Testis (tissue), 3 donors: Measurements from ENCODE around the gene SPIRE2. TPM values are rescaled to one million over a fixed set of nuclear protein-coding genes. Genes with fewer than 3 reads are reported as not detected.

Experiments
- DNase-seq: peaks from one replicate; pipeline ENCODE4 v3.0.0-alpha.2; 2019
- H3K27ac ChIP-seq, 2 donors: fragments of 200-600 bp; sonication (generic); one replicate each; pipeline ENCODE4 v1.5.1; 2019
- H3K27me3 ChIP-seq: fragments of 200-600 bp; sonication (generic); one replicate; pipeline ENCODE4 v1.5.1; 2019
- H3K36me3 ChIP-seq: fragments of 200-600 bp; sonication (generic); one replicate; pipeline ENCODE4 v1.5.1; 2017; ENCODE audit warnings: low read depth; ENCODE audit errors: missing control alignments
- H3K4me1 ChIP-seq: fragments of 200-600 bp; sonication (generic); one replicate; pipeline ENCODE4 v1.5.1; 2019
- H3K4me3 ChIP-seq, 2 donors: fragments of 200-600 bp; sonication (generic); one replicate each; pipeline ENCODE4 v1.5.1; 2017 to 2019
- H3K9me3 ChIP-seq: fragments of 200-600 bp; sonication (generic); one replicate; pipeline ENCODE4 v1.5.1; 2017
- POLR2A ChIP-seq: fragments of 450-650 bp; IDR thresholded peaks from one replicate; pipeline ENCODE4 v1.6.1; 2017; ENCODE audit warnings: antibody characterized with exemption, mild to moderate bottlenecking, moderate library complexity
- WGBS, 2 donors: methylation state at CpG; one replicate each; pipeline ENCODE4 v1.1.5; 2018; 5-methylcytosine and 5-hydroxymethylcytosine counted together
- intact Hi-C: fragments of 100-400 bp; cut with DNase I; formaldehyde crosslinking; loops from one replicate; pipeline ENCODE4 v1.15.1; 2023; ENCODE audit warnings: low total_unique reads
- polyA plus RNA-seq: library from polyadenylated mRNA; stranded (reverse); fragments of 350-450 nt; fragmentation: Illumina TruSeq; extraction: RNeasy Lipid Tissue Mini Kit (QIAGEN cat#74804); gene quantifications from one replicate; pipeline ENCODE4 v1.2.3, GENCODE V29; 2014; ENCODE audit warnings: low read depth, low replicate concordance; ENCODE audit not compliant: insufficient read depth
- total RNA-seq, 2 donors: library from RNA; depleted of rRNA; stranded (reverse); fragments of >200 nt; gene quantifications; one replicate each; pipeline ENCODE4 v1.2.3, GENCODE V29; 2016
- TF ChIP-seq, protein P1 (sequence below), 3 experiments: fragments of 450-650 bp in 2 of 3; fragments of 200-600 bp in 1 of 3; sonication (generic) in 1 of 3; IDR thresholded peaks; one replicate each; pipeline ENCODE4 v1.5.1; 2016 to 2019; ENCODE audit warnings: antibody characterized with exemption in 3 of 3, mild to moderate bottlenecking in 2 of 3, moderate library complexity in 1 of 3

The SPIRE2 gene
- total and polyA plus RNA-seq, 3 donors from 2014 or later: 11.5 to 31.3 (median 20.9) TPM

DNA sequence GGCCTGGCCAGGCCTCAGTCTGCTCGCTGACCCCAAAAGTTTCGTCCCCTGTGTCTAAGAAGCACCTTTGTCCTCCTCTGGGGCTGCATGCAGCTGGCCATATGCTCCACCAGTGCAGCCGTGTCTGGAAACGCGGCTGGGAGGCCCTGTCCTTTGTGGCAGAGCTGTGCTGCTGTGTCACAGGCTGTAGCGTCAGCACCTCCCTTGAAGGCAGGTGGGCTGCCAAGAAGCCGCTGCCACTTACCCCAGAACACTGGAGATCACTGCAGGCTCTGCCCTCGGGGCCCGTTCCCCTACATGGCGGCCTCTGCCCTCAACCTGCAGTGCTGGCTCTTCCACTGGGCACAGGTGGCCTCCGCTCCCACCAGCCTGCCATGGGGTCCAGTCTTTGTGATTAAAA is 74.7 kb downstream of the SPIRE2 start:
- no peak overlapping the region for H3K4me3 ChIP-seq
- H3K36me3 ChIP-seq: no peaks in the 10 kb centered on the region
- no peak for TF ChIP-seq POLR2A
- TF ChIP-seq, protein P1, sequence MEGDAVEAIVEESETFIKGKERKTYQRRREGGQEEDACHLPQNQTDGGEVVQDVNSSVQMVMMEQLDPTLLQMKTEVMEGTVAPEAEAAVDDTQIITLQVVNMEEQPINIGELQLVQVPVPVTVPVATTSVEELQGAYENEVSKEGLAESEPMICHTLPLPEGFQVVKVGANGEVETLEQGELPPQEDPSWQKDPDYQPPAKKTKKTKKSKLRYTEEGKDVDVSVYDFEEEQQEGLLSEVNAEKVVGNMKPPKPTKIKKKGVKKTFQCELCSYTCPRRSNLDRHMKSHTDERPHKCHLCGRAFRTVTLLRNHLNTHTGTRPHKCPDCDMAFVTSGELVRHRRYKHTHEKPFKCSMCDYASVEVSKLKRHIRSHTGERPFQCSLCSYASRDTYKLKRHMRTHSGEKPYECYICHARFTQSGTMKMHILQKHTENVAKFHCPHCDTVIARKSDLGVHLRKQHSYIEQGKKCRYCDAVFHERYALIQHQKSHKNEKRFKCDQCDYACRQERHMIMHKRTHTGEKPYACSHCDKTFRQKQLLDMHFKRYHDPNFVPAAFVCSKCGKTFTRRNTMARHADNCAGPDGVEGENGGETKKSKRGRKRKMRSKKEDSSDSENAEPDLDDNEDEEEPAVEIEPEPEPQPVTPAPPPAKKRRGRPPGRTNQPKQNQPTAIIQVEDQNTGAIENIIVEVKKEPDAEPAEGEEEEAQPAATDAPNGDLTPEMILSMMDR (IDR thresholded peaks at IDR 0.05): no peak
- no peak for DNase-seq
- whole genome bisulfite sequencing, 2 donors: 60 to 74% methylated on average over 1 to 10 of the region's 11 CpGs
- H3K27me3 ChIP-seq: no peaks in the 10 kb centered on the region
- no peaks in the 10 kb centered on the region for H3K9me3 ChIP-seq
- H3K27ac ChIP-seq: no peak overlapping the region
- intact Hi-C loops: no loop called here
- no peaks in the 10 kb centered on the region for H3K4me1 ChIP-seq

DNA sequence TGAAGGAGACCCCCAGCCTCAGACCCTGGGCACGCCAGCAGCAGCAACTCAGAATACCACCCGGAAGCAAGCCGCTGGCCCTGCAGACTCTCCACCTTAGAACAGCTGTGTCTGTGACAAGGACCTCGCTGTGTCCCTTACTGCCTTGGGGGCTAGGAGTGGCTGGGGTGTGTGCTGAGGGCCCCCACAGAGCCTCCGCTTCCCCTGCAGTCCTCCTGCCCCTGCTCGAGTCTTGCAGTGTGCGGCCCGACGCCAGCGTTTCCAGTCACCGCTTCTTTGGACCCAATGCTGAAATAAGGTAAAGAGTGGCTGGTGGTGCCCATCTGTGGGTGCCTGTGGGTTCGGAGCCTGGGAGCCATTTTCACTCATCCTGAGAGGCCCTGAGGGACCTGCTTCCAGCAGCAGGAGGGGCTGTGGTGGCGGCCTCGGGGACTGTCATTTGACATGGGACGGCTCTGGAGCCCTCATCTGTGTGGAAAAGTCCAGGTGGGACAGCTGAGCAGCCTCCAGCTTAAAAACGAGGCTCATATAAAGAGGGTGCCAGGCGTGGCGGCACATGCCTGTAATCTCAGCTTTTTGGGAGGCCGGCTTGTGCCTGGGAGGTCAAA is 75.7 kb downstream of the SPIRE2 start:
- TF ChIP-seq POLR2A: no peak
- intact Hi-C loops: no loop called here
- WGBS, 2 donors: 89 to 92% methylated on average over 15 to 19 of the region's 19 CpGs
- Histone ChIP-seq H3K4me1 (no peaks in the 10 kb centered on the region), H3K27ac (no peak overlapping the region), H3K36me3 (no peaks in the 10 kb centered on the region), H3K27me3 (no peaks in the 10 kb centered on the region), H3K4me3 (no peak overlapping the region), H3K9me3 (no peaks in the 10 kb centered on the region)
- no peak for DNase-seq

DNA sequence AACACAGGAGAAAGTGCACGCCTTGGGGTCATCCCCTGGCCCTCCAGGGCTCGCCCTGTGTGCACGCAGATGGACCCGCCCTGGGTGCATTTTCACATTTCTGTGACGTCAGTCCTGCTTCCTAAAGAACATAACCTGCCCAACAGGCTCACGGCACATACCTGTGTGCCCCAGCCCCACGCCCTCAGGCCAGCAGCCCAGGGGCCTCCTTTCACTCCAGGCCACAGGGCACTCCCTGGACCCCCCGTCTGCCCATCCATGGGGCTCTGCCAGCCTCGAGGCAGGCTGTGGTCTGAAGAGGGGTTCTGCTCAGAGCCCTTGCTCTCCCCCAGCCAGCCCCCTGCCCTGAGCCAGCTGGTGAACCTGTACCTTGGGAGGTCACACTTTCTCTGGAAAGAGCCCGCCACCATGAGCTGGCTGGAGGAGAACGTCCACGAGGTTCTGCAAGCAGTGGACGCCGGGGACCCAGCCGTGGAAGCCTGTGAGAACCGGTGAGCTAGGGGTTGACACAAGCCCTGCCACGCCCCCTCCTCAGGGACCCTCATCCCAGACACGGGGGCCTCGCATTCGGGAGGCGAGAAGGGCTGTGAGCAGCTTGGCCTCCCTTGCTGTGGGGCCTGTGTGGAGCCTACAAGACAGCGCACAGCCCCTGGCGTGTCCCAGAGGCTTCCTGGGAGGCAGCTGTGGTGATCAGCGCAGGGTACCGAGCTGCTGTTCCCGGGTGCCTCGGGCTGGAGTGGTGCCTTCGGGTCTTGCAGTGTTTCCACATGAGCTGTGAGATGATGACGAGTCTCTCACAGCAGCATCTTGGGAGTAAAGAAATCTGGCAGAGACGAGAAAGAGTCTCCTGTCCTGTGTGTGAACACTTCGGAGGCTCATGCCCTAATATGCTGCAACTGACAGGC is 76.6 kb downstream of the SPIRE2 start:
- Histone ChIP-seq H3K9me3 (no peaks in the 10 kb centered on the region), H3K36me3 (no peaks in the 10 kb centered on the region), H3K4me3 (no peak overlapping the region), H3K27me3 (no peaks in the 10 kb centered on the region), H3K27ac (no peak overlapping the region), H3K4me1 (peaks cover 4% of the 10 kb centered on the region)
- TF ChIP-seq, protein P1 (IDR thresholded peaks at IDR 0.05): no peak
- TF ChIP-seq POLR2A: no peak
- WGBS, 2 donors: 73 to 87% methylated on average over 8 to 31 of the region's 31 CpGs
- intact Hi-C loops: no loop called here
- no peak for DNase-seq

DNA sequence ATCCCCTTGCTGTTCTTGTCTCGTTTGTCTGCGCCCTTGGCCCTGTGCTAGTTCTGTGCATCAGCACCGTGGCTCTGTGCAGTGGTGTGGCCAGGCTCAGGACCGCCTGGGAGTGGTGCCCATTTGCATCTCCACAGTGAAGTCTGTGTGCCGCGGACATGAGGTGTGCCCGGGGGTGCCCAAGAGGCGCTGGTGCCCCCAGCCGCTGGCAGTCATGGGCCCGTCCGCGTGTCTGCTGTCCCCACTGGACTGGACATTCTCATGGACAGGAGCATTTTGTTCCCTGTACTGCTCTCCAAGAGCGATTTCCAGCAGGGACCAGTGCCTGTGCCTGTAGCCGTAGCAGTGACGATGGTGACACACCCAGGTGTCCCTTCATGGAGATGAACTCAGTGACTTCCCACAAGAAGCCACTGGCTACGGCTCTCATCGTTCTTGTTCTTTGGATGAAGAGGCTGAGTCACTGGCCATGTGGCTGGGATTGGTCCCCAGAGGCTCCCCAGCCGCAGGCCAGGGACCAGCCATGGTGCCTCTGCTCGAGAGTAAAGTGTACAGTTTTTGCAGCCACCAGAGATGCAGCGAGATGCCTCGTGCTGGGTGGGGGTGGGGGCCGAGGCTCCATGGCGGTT is 77.3 kb downstream of the SPIRE2 start:
- 88 to 92% methylated on average over 20 to 23 of the region's 23 CpGs for WGBS, 2 donors
- DNase-seq: no peak
- Histone ChIP-seq H3K36me3 (no peaks in the 10 kb centered on the region), H3K27me3 (no peaks in the 10 kb centered on the region), H3K4me3 (no peak overlapping the region), H3K9me3 (no peaks in the 10 kb centered on the region), H3K4me1 (peaks cover 7% of the 10 kb centered on the region), H3K27ac (no peak overlapping the region)
- intact Hi-C loops: no loop called here
- TF ChIP-seq, protein P1 (IDR thresholded peaks at IDR 0.05): no peak
- TF ChIP-seq POLR2A: no peak
